GM12878 (cell line): Measurements from ENCODE around the gene KRTAP20-1. TPM values are rescaled to one million over a fixed set of nuclear protein-coding genes. Genes with fewer than 3 reads are reported as not detected.

ENCODE experiments used
- ATAC-seq: fragments of 200-7000 bp; cut with Tn5 transposase; 3 replicates; pipeline ENCODE4 v1.9.1; 2020; ENCODE audit warnings: mild to moderate bottlenecking, moderate library complexity
- BruUV-seq: library from RNA; stranded (reverse); fragments of 400-500 nt; replicated peaks from 2 replicates; lab custom pipeline; 2021; lab: Mats Ljungman, UMichigan
- CTCF ChIA-PET: fragments of 300-600 bp; sonication (Branson Sonifier 250); formaldehyde crosslinking; extraction: SDS; loops from one replicate; lab custom pipeline; 2021; ENCODE audit warnings: inconsistent platforms; lab: Yijun Ruan, JAX
- POLR2A ChIA-PET: fragments of 350-600 bp; formaldehyde crosslinking; extraction: SDS; loops from one replicate; lab custom pipeline; 2021; ENCODE audit warnings: inconsistent platforms; lab: Charles Lee
- RAD21 ChIA-PET: fragments of 300-600 bp; sonication (Branson Sonifier 250); formaldehyde crosslinking; loops from one replicate; lab custom pipeline; 2023; ENCODE audit warnings: antibody characterized with exemption; ENCODE audit not compliant: unreplicated experiment; lab: Charles Lee
- SMC1A ChIA-PET: fragments of 300-600 bp; sonication (Branson Sonifier 250); formaldehyde crosslinking; loops from one replicate; lab custom pipeline; 2023; ENCODE audit not compliant: unreplicated experiment, uncharacterized antibody; lab: Charles Lee
- DNase-seq: peaks from one replicate; pipeline ENCODE4 v3.0.0-alpha.2; 2011; ENCODE audit warnings: low read depth, low spot score
- FAIRE-seq: peaks from 3 replicates; lab custom pipeline; 2011; peaks lifted over from hg19 to GRCh38; lab: Jason Lieb, UNC
- H2AFZ ChIP-seq: 2 replicates; pipeline ENCODE4 v1.6.0; 2011; ENCODE audit warnings: low read depth, low read length, control low read depth; ENCODE audit not compliant: control insufficient read depth
- H3K27ac ChIP-seq: 2 replicates; pipeline ENCODE4 v1.5.1; 2011; ENCODE audit warnings: control low read depth; ENCODE audit not compliant: control insufficient read depth, insufficient read depth
- H3K27me3 ChIP-seq, 2 experiments: replicated peaks in 1 of 2; 2 replicates each; pipeline versions ENCODE4 v1.6.0 to v1.6.1; 2011; ENCODE audit warnings: low read length in 1 of 2; ENCODE audit not compliant: control insufficient read depth in 2 of 2, insufficient read depth in 2 of 2
- H3K36me3 ChIP-seq, 2 experiments: 2 replicates each; pipeline ENCODE4 v1.5.1; 2011; ENCODE audit warnings: low read length in 1 of 2; ENCODE audit not compliant: control insufficient read depth in 2 of 2, insufficient read depth in 2 of 2
- H3K4me1 ChIP-seq: 2 replicates; pipeline ENCODE4 v1.6.1; 2011; ENCODE audit warnings: mild to moderate bottlenecking, low read length, moderate library complexity, mixed read lengths; ENCODE audit not compliant: control insufficient read depth, insufficient read depth
- H3K4me2 ChIP-seq: 2 replicates; pipeline ENCODE4 v1.6.0; 2011; ENCODE audit warnings: control low read depth; ENCODE audit not compliant: control insufficient read depth, insufficient read depth
- H3K4me3 ChIP-seq: fragments of 200-600 bp; sonication (generic); 2 replicates; pipeline ENCODE4 v1.5.1; 2016
- H3K79me2 ChIP-seq: 2 replicates; pipeline ENCODE4 v1.6.0; 2011; ENCODE audit warnings: low read length; ENCODE audit not compliant: control insufficient read depth, insufficient read depth
- H3K9ac ChIP-seq: 2 replicates; pipeline ENCODE4 v1.8.0; 2011; ENCODE audit warnings: low read length, control low read depth, mixed read lengths; ENCODE audit not compliant: control insufficient read depth, insufficient read depth
- H3K9me3 ChIP-seq: replicated peaks from 3 replicates; pipeline ENCODE4 v1.5.1; 2011; ENCODE audit warnings: mild to moderate bottlenecking, low read length; ENCODE audit not compliant: control insufficient read depth, insufficient read depth
- H4K20me1 ChIP-seq: 2 replicates; pipeline ENCODE4 v1.6.0; 2011; ENCODE audit not compliant: control insufficient read depth, insufficient read depth
- CREB1 ChIP-seq: IDR thresholded peaks from 2 replicates; pipeline ENCODE4 v1.6.1; 2012; ENCODE audit warnings: low read depth, mild to moderate bottlenecking, inconsistent platforms
- EGR1 ChIP-seq, 2 experiments: IDR thresholded peaks; 1 replicate in 1 of 2; 2 replicates in 1 of 2; pipeline ENCODE4 v1.6.1; 2011 to 2012; ENCODE audit warnings: low read depth in 2 of 2, low read length in 2 of 2, borderline replicate concordance in 1 of 2, mild to moderate bottlenecking in 1 of 2, moderate library complexity in 1 of 2
- ESRRA ChIP-seq: IDR thresholded peaks from 2 replicates; pipeline ENCODE4 v1.6.1; 2012; ENCODE audit warnings: mild to moderate bottlenecking, low read length, improper control_type of control experiment
- KLF5 ChIP-seq: fragments of 450-650 bp; IDR thresholded peaks from 2 replicates; pipeline ENCODE4 v1.6.1; 2014; ENCODE audit warnings: mild to moderate bottlenecking; ENCODE audit not compliant: partially characterized antibody
- MTA3 ChIP-seq: IDR thresholded peaks from 2 replicates; pipeline ENCODE4 v1.6.1; 2012; ENCODE audit warnings: low read length, inconsistent platforms, borderline replicate concordance
- MYB ChIP-seq: fragments of 150-350 bp; IDR thresholded peaks from 2 replicates; pipeline ENCODE4 v1.6.1; 2014; ENCODE audit warnings: mild to moderate bottlenecking, low read depth, low read length, borderline replicate concordance
- NFYA ChIP-seq: IDR thresholded peaks from 2 replicates; pipeline ENCODE4 v1.6.1; 2011; ENCODE audit warnings: low read depth, mild to moderate bottlenecking, low read length, improper control_type of control experiment, borderline replicate concordance
- RAD21 ChIP-seq: IDR thresholded peaks from 2 replicates; pipeline ENCODE4 v1.6.1; 2011; ENCODE audit warnings: mild to moderate bottlenecking, low read depth, low read length, moderate library complexity; ENCODE audit not compliant: insufficient read depth
- RCOR1 ChIP-seq: conservative IDR thresholded peaks from 2 replicates; pipeline ENCODE4 v1.6.1; 2012; ENCODE audit warnings: low read depth, low read length, improper control_type of control experiment
- SRF ChIP-seq, 2 experiments: IDR thresholded peaks; 2 replicates each; pipeline ENCODE4 v1.6.1; 2011; ENCODE audit warnings: low read depth in 2 of 2, low read length in 2 of 2, mild to moderate bottlenecking in 1 of 2, moderate library complexity in 1 of 2
- ZNF24 ChIP-seq: fragments of 450-650 bp; IDR thresholded peaks from 2 replicates; pipeline ENCODE4 v1.6.1; 2017; ENCODE audit warnings: antibody characterized with exemption, mild to moderate bottlenecking
- ZNF592 ChIP-seq: fragments of 450-650 bp; IDR thresholded peaks from 2 replicates; pipeline ENCODE4 v1.6.1; 2017; ENCODE audit warnings: mild to moderate bottlenecking, moderate library complexity
- WGBS: methylation state at CpG from one replicate; pipeline ENCODE4 v1.1.6; 2016; ENCODE audit warnings: low lambda C conversion rate; ENCODE audit not compliant: insufficient replicate concordance, insufficient coverage; ENCODE audit errors: missing lambda C conversion rate; 5-methylcytosine and 5-hydroxymethylcytosine counted together
- in situ Hi-C: fragments of 300-500 bp; cut with MboI; formaldehyde crosslinking; loops from 9 replicates; pipeline ENCODE4 v1.14.3; 2018; ENCODE audit warnings: mixed read lengths
- intact Hi-C: fragments of 100-400 bp; cut with micrococcal nuclease; formaldehyde crosslinking; loops from one replicate; pipeline ENCODE4 v1.14.2; 2022; ENCODE audit not compliant: unreplicated experiment
- polyA plus RNA-seq, 11 experiments: library from polyadenylated mRNA; depleted of rRNA in 4 of 11; unstranded in 6 of 11; stranded (reverse) in 5 of 11; fragments of >200 nt; fragmentation: Nextera tagmentation in 4 of 11; fragmentation: Illumina TruSeq in 1 of 11; extraction: Ambion mirVana in 4 of 11; extraction: Trizol in 1 of 11; gene quantifications; 1 replicate in 1 of 11; 2 replicates in 10 of 11; pipeline versions ENCODE4 v1.2.1 to v1.2.3, GENCODE V29; 2011 to 2016; ENCODE audit warnings: inconsistent platforms in 2 of 11, missing spikeins in 2 of 11, low read depth in 1 of 11
- total RNA-seq, 4 experiments: library from RNA; depleted of rRNA in 3 of 4; stranded (reverse); fragments of >200 nt in 3 of 4; fragmentation: Illumina TruSeq in 1 of 4; extraction: Trizol in 1 of 4; gene quantifications; 2 replicates each; pipeline versions ENCODE4 v1.2.1 to v1.2.3, GENCODE V29; 2013 to 2021

The KRTAP20-1 gene
- total and polyA plus RNA-seq, 10 of the 15 experiments (the other 5 are each of a cell fraction or from before 2014, with no cell fraction given): not detected

GRCh38 chr21:30625449-30626165 lies 9.4 kb downstream of the KRTAP20-1 start:
- TF ChIP-seq EGR1 (IDR thresholded peaks at IDR 0.05; ENCODE audit: borderline replicate concordance in 1 of 2, low read depth in 2 of 2, low read length in 2 of 2): no peak
- no peak for TF ChIP-seq KLF5
- TF ChIP-seq ZNF24: no peak
- no peak for TF ChIP-seq ESRRA
- no peak for TF ChIP-seq SRF (IDR thresholded peaks at IDR 0.05; ENCODE audit: low read depth in 2 of 2, low read length in 2 of 2)
- no peak for TF ChIP-seq CREB1
- no peak for TF ChIP-seq RAD21
- no peaks in the 10 kb centered on the region for H3K27me3 ChIP-seq
- no peak for FAIRE-seq
- 10% methylated on average over 4 of the region's 4 CpGs for WGBS
- no peak for DNase-seq
- in situ Hi-C loops (no loop called here), intact Hi-C loops (no loop called here)
- H3K9ac ChIP-seq: no peak overlapping the region
- no peak overlapping the region for H3K4me3 ChIP-seq
- H2AFZ ChIP-seq: no peak overlapping the region
- ATAC-seq: no peak
- no peaks in the 10 kb centered on the region for H3K79me2 ChIP-seq
- ChIA-PET POLR2A (no interaction called here), SMC1A (no interaction called here), CTCF (no interaction called here), RAD21 (no interaction called here)
- H3K4me1 ChIP-seq: no peaks in the 10 kb centered on the region
- no peaks in the 10 kb centered on the region for H3K36me3 ChIP-seq
- no peaks in the 10 kb centered on the region; the same call in 2 of the 3 replicates for H3K9me3 ChIP-seq
- no TSS peak for BruUV-seq
- H3K27ac ChIP-seq: no peak overlapping the region
- H4K20me1 ChIP-seq: no peaks in the 10 kb centered on the region
- H3K4me2 ChIP-seq: no peak overlapping the region

GRCh38 chr21:30628109-30628508 lies 11.9 kb downstream of the KRTAP20-1 start:
- Histone ChIP-seq H3K4me3 (no peak overlapping the region), H3K27me3 (no peaks in the 10 kb centered on the region), H3K9ac (no peak overlapping the region), H4K20me1 (no peaks in the 10 kb centered on the region), H3K36me3 (no peaks in the 10 kb centered on the region), H3K4me2 (no peak overlapping the region), H3K79me2 (no peaks in the 10 kb centered on the region), H3K9me3 (no peaks in the 10 kb centered on the region; the same call in 2 of the 3 replicates), H3K27ac (no peak overlapping the region), H2AFZ (no peak overlapping the region), H3K4me1 (no peaks in the 10 kb centered on the region)
- POLR2A ChIA-PET: no interaction called here
- SMC1A ChIA-PET: interaction anchor here (0.6 kb wide), 1 partner anchor 292 kb away, joined by 3 read pairs; no protein-coding TSS in a partner anchor
- CTCF ChIA-PET: no interaction called here
- no TSS peak for BruUV-seq
- intact Hi-C loops (no loop called here), in situ Hi-C loops (no loop called here)
- WGBS: 43% methylated on average over 4 of the region's 4 CpGs
- FAIRE-seq (no peak), DNase-seq (no peak), ATAC-seq (no peak)
- RAD21 ChIA-PET: no interaction called here
- TF ChIP-seq MTA3 (no peak), ZNF592 (no peak), MYB (no peak), RCOR1 (no peak), NFYA (no peak)
